HFFc6 (cell line): Measurements from ENCODE around the gene YPEL5. TPM values are rescaled to one million over a fixed set of nuclear protein-coding genes. Genes with fewer than 3 reads are reported as not detected.

Experiments
- DNase-seq: peaks from one replicate; pipeline ENCODE4 v3.0.0-alpha.2; 2018
- H3K27ac Mint-ChIP-seq: 2 replicates; pipeline ENCODE4 v1.8.0; 2020; ENCODE audit warnings: mild to moderate bottlenecking, mixed read lengths
- H3K27me3 Mint-ChIP-seq: 2 replicates; pipeline ENCODE4 v1.8.0; 2021; ENCODE audit warnings: mild to moderate bottlenecking, moderate library complexity, mixed read lengths; ENCODE audit not compliant: insufficient read depth
- H3K36me3 Mint-ChIP-seq: 2 replicates; pipeline ENCODE4 v1.8.0; 2021; ENCODE audit warnings: low read depth, mixed read lengths
- H3K4me1 Mint-ChIP-seq: 2 replicates; pipeline ENCODE4 v1.8.0; 2020; ENCODE audit warnings: low read depth, mixed read lengths
- H3K4me3 Mint-ChIP-seq: 2 replicates; pipeline ENCODE4 v1.8.0; 2020; ENCODE audit warnings: mild to moderate bottlenecking, moderate library complexity, mixed read lengths
- H3K9me3 Mint-ChIP-seq: 2 replicates; pipeline ENCODE4 v1.8.0; 2020; ENCODE audit warnings: mild to moderate bottlenecking, mixed read lengths
- CTCF ChIP-seq: fragments of 200-600 bp; sonication (generic); IDR thresholded peaks from 2 replicates; pipeline ENCODE4 v1.5.0; 2021; ENCODE audit warnings: antibody characterized with exemption, mild to moderate bottlenecking
- total RNA-seq, 6 experiments: library from RNA; stranded (reverse); fragmentation: NEBNext Ultra II Directional; extraction: Animal tissue kit (Norgen Biotek cat#: 25700); gene quantifications; 2 replicates in 1 of 6; 3 replicates in 5 of 6; pipeline ENCODE4 v1.2.3, GENCODE V29; 2021

YPEL5 gene
- total RNA-seq, 6 experiments from 2014 or later, result 81.8 to 110 (median 88.4) TPM

GRCh38 chr2:30205456-30205855 lies 58.6 kb downstream of the YPEL5 start:
- H3K4me1 Mint-ChIP-seq, result peaks cover 6% of the 10 kb centered on the region; the same call in 1 of the 2 replicates
- DNase-seq, result no peak
- no peaks in the 10 kb centered on the region for H3K9me3 Mint-ChIP-seq
- H3K4me3 Mint-ChIP-seq, result no peak overlapping the region
- no peaks in the 10 kb centered on the region for H3K36me3 Mint-ChIP-seq
- no peak overlapping the region for H3K27ac Mint-ChIP-seq
- peaks cover 15% of the 10 kb centered on the region; the same call in 1 of the 2 replicates for H3K27me3 Mint-ChIP-seq
- no peak for TF ChIP-seq CTCF

- H3K4me3 Mint-ChIP-seq, result no peak overlapping the region
- no peaks in the 10 kb centered on the region for H3K36me3 Mint-ChIP-seq
- no peak overlapping the region for H3K27ac Mint-ChIP-seq
- no peak for DNase-seq
- no peak for TF ChIP-seq CTCF
- H3K4me1 Mint-ChIP-seq, result peaks cover 4% of the 10 kb centered on the region; the same call in 1 of the 2 replicates
- H3K9me3 Mint-ChIP-seq, result no peaks in the 10 kb centered on the region
- H3K27me3 Mint-ChIP-seq, result peaks cover 15% of the 10 kb centered on the region; the same call in 1 of the 2 replicates
Measured at GRCh38 chr2:30206461-30207430, 59.9 kb downstream of the YPEL5 start.

DNA sequence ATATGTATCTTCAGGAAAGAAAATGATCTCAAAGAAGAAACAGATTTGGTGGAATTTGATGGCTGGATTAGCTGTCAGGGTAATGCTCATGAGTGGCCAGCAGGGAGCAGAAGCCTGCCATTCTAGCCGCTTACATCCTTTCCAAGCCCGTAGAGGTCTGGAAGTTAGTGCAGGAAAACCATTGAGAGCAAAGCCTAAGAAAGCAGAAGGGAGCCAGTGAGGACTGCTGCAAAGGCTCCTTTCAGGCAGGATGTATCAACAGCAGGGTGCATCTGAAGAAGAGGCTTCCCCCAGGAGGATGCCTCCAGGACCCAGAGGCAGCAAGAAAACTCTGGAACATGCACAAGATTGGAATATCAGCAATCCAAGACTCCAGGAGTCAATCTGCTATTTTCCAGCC lies 61.6 kb downstream of the YPEL5 start:
- H3K36me3 Mint-ChIP-seq, result no peaks in the 10 kb centered on the region
- H3K9me3 Mint-ChIP-seq, result no peaks in the 10 kb centered on the region
- DNase-seq, result peak; percentile 69
- peak; percentile 95 for TF ChIP-seq CTCF
- H3K27me3 Mint-ChIP-seq, result peaks cover 15% of the 10 kb centered on the region; the same call in 1 of the 2 replicates
- H3K4me1 Mint-ChIP-seq, result no peaks in the 10 kb centered on the region
- H3K27ac Mint-ChIP-seq, result no peak overlapping the region
- no peak overlapping the region for H3K4me3 Mint-ChIP-seq

DNA sequence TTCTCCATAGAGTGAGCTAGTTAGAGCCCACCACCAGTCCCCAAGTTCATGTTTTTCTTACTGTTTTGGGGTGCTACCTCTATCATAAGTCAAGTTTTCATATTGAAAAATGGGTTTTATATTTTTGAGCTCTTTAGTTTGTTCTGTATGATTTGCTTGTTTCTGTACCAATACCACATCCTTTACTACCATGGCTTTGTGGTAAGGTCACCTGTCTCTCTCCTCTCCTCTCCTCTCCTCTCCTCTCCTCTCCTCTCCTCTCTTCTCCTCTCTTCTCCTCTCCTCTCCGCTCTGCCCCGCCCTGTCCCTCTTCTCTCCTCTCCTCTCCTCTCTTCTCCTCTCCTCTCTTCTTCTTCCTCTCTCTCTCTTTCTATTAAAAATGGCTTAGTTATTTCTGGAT lies 62.4 kb downstream of the YPEL5 start:
- H3K27ac Mint-ChIP-seq, result no peak overlapping the region
- H3K4me3 Mint-ChIP-seq, result no peak overlapping the region
- no peaks in the 10 kb centered on the region for H3K36me3 Mint-ChIP-seq
- H3K9me3 Mint-ChIP-seq, result no peaks in the 10 kb centered on the region
- H3K27me3 Mint-ChIP-seq, result peaks cover 13% of the 10 kb centered on the region; the same call in 1 of the 2 replicates
- H3K4me1 Mint-ChIP-seq, result no peaks in the 10 kb centered on the region
- no peak for DNase-seq
- TF ChIP-seq CTCF, result no peak

Other genes starting within 250 kb of the YPEL5 start
- gene ALK, start 225.4 kb upstream of the YPEL5 start, total RNA-seq, result not detected
- gene LBH, start 84.5 kb downstream of the YPEL5 start, total RNA-seq, result 10 to 100 TPM; 24.4 to 99.2 (median 92.8) TPM